H1 (cell line): ENCODE results near the gene VASP. TPM values are rescaled to one million over a fixed set of nuclear protein-coding genes. Genes with fewer than 3 reads are reported as not detected.

Source experiments
- CTCF ChIA-PET: fragments of 300-600 bp; sonication (Branson Sonifier 250); formaldehyde crosslinking; loops from one replicate; lab custom pipeline; 2021; ENCODE audit not compliant: partially characterized antibody; lab: Charles Lee
- POLR2A ChIA-PET: fragments of 300-600 bp; sonication (Branson Sonifier 250); formaldehyde crosslinking; loops from one replicate; lab custom pipeline; 2021; ENCODE audit warnings: inconsistent platforms; ENCODE audit not compliant: partially characterized antibody; lab: Charles Lee
- DNase-seq, 2 experiments: peaks; one replicate each; pipeline versions ENCODE4 v3.0.0 to v3.0.0-alpha.2; 2010 to 2022; ENCODE audit warnings: low spot score in 2 of 2, low read depth in 1 of 2, mixed read lengths in 1 of 2
- FAIRE-seq: peaks from 2 replicates; lab custom pipeline; 2011; peaks lifted over from hg19 to GRCh38; lab: Jason Lieb, UNC
- H2AFZ ChIP-seq: 2 replicates; pipeline ENCODE4 v1.8.1; 2012; ENCODE audit warnings: low read length, inconsistent platforms
- H2AK5ac ChIP-seq: 2 replicates; pipeline ENCODE4 v1.6.1; 2013; ENCODE audit warnings: low read depth, low read length
- H2BK120ac ChIP-seq: replicated peaks from 2 replicates; pipeline ENCODE3; 2013; ENCODE audit warnings: low read depth, low read length, inconsistent platforms
- H2BK12ac ChIP-seq: 2 replicates; pipeline ENCODE4 v1.6.1; 2013; ENCODE audit warnings: low read depth, low read length
- H2BK15ac ChIP-seq: 2 replicates; pipeline ENCODE4 v1.6.1; 2013; ENCODE audit warnings: low read length
- H2BK20ac ChIP-seq: 2 replicates; pipeline ENCODE4 v1.6.1; 2013; ENCODE audit warnings: low read length
- H2BK5ac ChIP-seq: 2 replicates; pipeline ENCODE4 v1.6.1; 2013; ENCODE audit warnings: low read depth, low read length
- H3K14ac ChIP-seq: 2 replicates; pipeline ENCODE4 v1.6.1; 2013; ENCODE audit warnings: inconsistent platforms; ENCODE audit not compliant: insufficient read length
- H3K18ac ChIP-seq: 2 replicates; pipeline ENCODE4 v1.6.1; 2013; ENCODE audit warnings: low read length; ENCODE audit errors: extremely low read depth
- H3K23ac ChIP-seq: 2 replicates; pipeline ENCODE4 v1.6.1; 2013; ENCODE audit warnings: inconsistent platforms; ENCODE audit not compliant: insufficient read length
- H3K23me2 ChIP-seq: 2 replicates; pipeline ENCODE4 v1.6.1; 2013; ENCODE audit warnings: low read depth, low read length
- H3K27ac ChIP-seq: 2 replicates; pipeline ENCODE4 v1.6.1; 2011; ENCODE audit warnings: low read depth, low read length, inconsistent platforms
- H3K27me3 ChIP-seq, 4 experiments: replicated peaks in 1 of 4; 1 replicate in 1 of 4; 2 replicates in 3 of 4; pipeline versions ENCODE4 v1.6.1 to v1.8.1; 2011 to 2013; ENCODE audit warnings: low read length in 3 of 4, mild to moderate bottlenecking in 3 of 4, inconsistent platforms in 2 of 4, mixed read lengths in 2 of 4, moderate library complexity in 1 of 4; ENCODE audit not compliant: control insufficient read depth in 3 of 4, insufficient read depth in 3 of 4; ENCODE audit errors: extremely low read depth in 1 of 4
- H3K36me3 ChIP-seq, 4 experiments: 2 replicates each; pipeline versions ENCODE4 v1.6.1 to v1.8.1; 2011 to 2013; ENCODE audit warnings: mild to moderate bottlenecking in 4 of 4, low read length in 3 of 4, moderate library complexity in 2 of 4, control low read depth in 1 of 4, inconsistent platforms in 1 of 4; ENCODE audit not compliant: insufficient read depth in 4 of 4, control insufficient read depth in 2 of 4
- H3K4ac ChIP-seq: replicated peaks from 2 replicates; pipeline ENCODE3; 2013; ENCODE audit warnings: low read length, low read depth, mixed read lengths, inconsistent platforms; ENCODE audit not compliant: insufficient read length
- H3K4me1 ChIP-seq, 4 experiments: replicated peaks in 1 of 4; 1 replicate in 1 of 4; 2 replicates in 3 of 4; pipeline versions ENCODE4 v1.6.1 to v1.8.1; 2011 to 2013; ENCODE audit warnings: low read length in 3 of 4, inconsistent platforms in 2 of 4, mixed read lengths in 1 of 4; ENCODE audit not compliant: insufficient read depth in 4 of 4, control insufficient read depth in 3 of 4
- H3K4me2 ChIP-seq, 2 experiments: 2 replicates each; pipeline versions ENCODE4 v1.6.1 to v1.8.1; 2011 to 2013; ENCODE audit warnings: low read depth in 2 of 2, low read length in 2 of 2, control low read depth in 1 of 2, inconsistent platforms in 1 of 2, mild to moderate bottlenecking in 1 of 2; ENCODE audit not compliant: insufficient read depth in 1 of 2
- H3K4me3 ChIP-seq, 4 experiments: fragments of 200-600, 300-600 bp in 1 of 4; sonication (generic), shearing (Covaris generic), sonication (Bioruptor Twin) in 1 of 4; 2 replicates each; pipeline versions ENCODE4 v1.5.1 to v1.8.1; 2011 to 2016; ENCODE audit warnings: low read length in 4 of 4, low read depth in 3 of 4, control low read depth in 2 of 4, inconsistent platforms in 2 of 4, mild to moderate bottlenecking in 2 of 4, mixed read lengths in 1 of 4, moderate library complexity in 1 of 4; ENCODE audit not compliant: insufficient read depth in 2 of 4; ENCODE audit errors: extremely low read depth in 1 of 4
- H3K56ac ChIP-seq: replicated peaks from 2 replicates; pipeline ENCODE3; 2013; ENCODE audit warnings: low read depth, mild to moderate bottlenecking, mixed read lengths, low read length, inconsistent platforms; ENCODE audit not compliant: insufficient read length
- H3K79me1 ChIP-seq: 2 replicates; pipeline ENCODE4 v1.6.1; 2013; ENCODE audit warnings: low read depth, low read length, control low read depth
- H3K79me2 ChIP-seq, 2 experiments: 2 replicates each; pipeline versions ENCODE4 v1.6.1 to v1.8.1; 2012 to 2013; ENCODE audit warnings: low read length in 2 of 2, mild to moderate bottlenecking in 2 of 2, inconsistent platforms in 1 of 2; ENCODE audit not compliant: insufficient read depth in 2 of 2, control insufficient read depth in 1 of 2
- H3K9ac ChIP-seq, 4 experiments: replicated peaks in 1 of 4; 1 replicate in 1 of 4; 2 replicates in 3 of 4; pipeline versions ENCODE4 v1.6.1 to v1.8.1; 2011 to 2013; ENCODE audit warnings: low read depth in 3 of 4, low read length in 3 of 4, control low read depth in 2 of 4, mild to moderate bottlenecking in 2 of 4, moderate library complexity in 2 of 4, inconsistent platforms in 1 of 4; ENCODE audit errors: extremely low read depth in 1 of 4
- H3K9me3 ChIP-seq, 2 experiments: 2 replicates each; pipeline versions ENCODE4 v1.6.1 to v1.8.1; 2012 to 2013; ENCODE audit warnings: mild to moderate bottlenecking in 2 of 2, moderate library complexity in 2 of 2, control low read depth in 1 of 2, inconsistent platforms in 1 of 2, low read depth in 1 of 2, low read length in 1 of 2, mixed read lengths in 1 of 2; ENCODE audit not compliant: insufficient read depth in 2 of 2
- H4K20me1 ChIP-seq, 2 experiments: replicated peaks in 1 of 2; 2 replicates each; pipeline versions ENCODE3 to v1.8.1; 2011 to 2013; ENCODE audit warnings: inconsistent platforms in 2 of 2, low read length in 2 of 2, mild to moderate bottlenecking in 1 of 2; ENCODE audit not compliant: insufficient read depth in 2 of 2, control insufficient read depth in 1 of 2
- H4K5ac ChIP-seq: 2 replicates; pipeline ENCODE4 v1.6.1; 2013; ENCODE audit warnings: low read length, low read depth, mixed read lengths, inconsistent platforms; ENCODE audit not compliant: insufficient read length
- H4K8ac ChIP-seq: 2 replicates; pipeline ENCODE4 v1.8.0; 2013; ENCODE audit warnings: mild to moderate bottlenecking, moderate library complexity, low read length, inconsistent platforms; ENCODE audit not compliant: insufficient read depth; ENCODE audit errors: extremely low read depth
- H4K91ac ChIP-seq: replicated peaks from 2 replicates; pipeline ENCODE3; 2013; ENCODE audit warnings: low read length, mixed read lengths, inconsistent platforms; ENCODE audit not compliant: insufficient read length
- CHD1 ChIP-seq: IDR thresholded peaks from 2 replicates; pipeline ENCODE4 v1.6.1; 2012; ENCODE audit warnings: low read depth, low read length, improper control_type of control experiment
- NANOG ChIP-seq: IDR thresholded peaks from 2 replicates; pipeline ENCODE4 v1.6.1; 2011; ENCODE audit warnings: low read length, low read depth, mild to moderate bottlenecking, inconsistent platforms; ENCODE audit not compliant: insufficient read depth, poor library complexity, severe bottlenecking
- NRF1 ChIP-seq: IDR thresholded peaks from 2 replicates; pipeline ENCODE4 v1.6.1; 2011; ENCODE audit warnings: mild to moderate bottlenecking, low read depth, low read length, improper control_type of control experiment
- TAF7 ChIP-seq: optimal IDR thresholded peaks from 2 replicates; pipeline ENCODE3; 2011; ENCODE audit warnings: low read depth, mild to moderate bottlenecking, inconsistent platforms, low read length, moderate library complexity, borderline replicate concordance
- USF2 ChIP-seq: IDR thresholded peaks from 2 replicates; pipeline ENCODE4 v1.6.1; 2011; ENCODE audit warnings: low read length, improper control_type of control experiment
- WGBS, 2 experiments: shearing (Covaris generic) in 1 of 2; methylation state at CpG; one replicate each; pipeline versions ENCODE4 v1.1.6 to v1.1.7; 2013 to 2015; ENCODE audit warnings: low lambda C conversion rate in 2 of 2, mixed read lengths in 2 of 2, inconsistent platforms in 1 of 2, low coverage in 1 of 2, missing lambda C conversion rate in 1 of 2; ENCODE audit not compliant: insufficient replicate concordance in 2 of 2, insufficient coverage in 1 of 2, insufficient read length in 1 of 2; ENCODE audit errors: extremely low coverage in 1 of 2, missing lambda C conversion rate in 1 of 2; 5-methylcytosine and 5-hydroxymethylcytosine counted together
- polyA plus RNA-seq, 7 experiments: library from polyadenylated mRNA; depleted of rRNA in 3 of 7; stranded (reverse) in 5 of 7; unstranded in 2 of 7; fragments of >200 nt in 5 of 7; fragments of 200-250 nt in 2 of 7; gene quantifications; 1 replicate in 5 of 7; 2 replicates in 1 of 7; 4 replicates in 1 of 7; pipeline versions ENCODE4 v1.2.1 to v1.2.3, GENCODE V29; 2011 to 2013; ENCODE audit warnings: missing spikeins in 2 of 7, mixed read lengths in 2 of 7
- total RNA-seq: library from RNA; stranded (reverse); fragmentation: NEBNext Ultra II Directional; extraction: Animal tissue kit (Norgen Biotek cat#: 25700); gene quantifications from 2 replicates; pipeline ENCODE4 v1.2.1, GENCODE V29; 2021

The VASP gene
- total and polyA plus RNA-seq, 2 of the 8 experiments (the other 6 are each of a cell fraction or from before 2014, with no cell fraction given), result 89.7 to 135 TPM

DNA sequence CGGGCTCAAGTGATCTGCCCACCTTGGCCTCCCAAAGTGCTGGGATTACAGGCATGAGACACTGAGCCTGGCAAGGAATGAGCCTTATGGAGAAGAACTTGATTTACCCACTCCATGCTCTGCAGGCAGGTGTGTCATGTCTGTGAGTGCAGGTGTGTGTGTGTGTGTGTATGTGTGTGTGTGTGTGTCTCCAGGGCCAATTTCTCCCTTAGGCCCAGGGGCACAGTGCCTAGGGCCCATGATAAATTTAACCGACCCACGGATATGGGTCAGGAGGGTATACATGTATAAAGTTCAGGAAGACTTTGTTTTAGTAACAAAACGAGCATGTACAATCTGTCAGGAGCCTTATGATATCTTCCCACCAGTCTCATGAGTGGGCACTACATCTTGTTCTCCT, 44.0 kb upstream of the VASP start:
- no peak overlapping the region for H2BK15ac ChIP-seq
- no peak for DNase-seq
- no peak overlapping the region for H3K4me3 ChIP-seq
- no peak overlapping the region for H2AFZ ChIP-seq
- H2BK5ac ChIP-seq, result no peak overlapping the region
- H2BK120ac ChIP-seq, result no peak overlapping the region
- peaks cover 9% of the 10 kb centered on the region; the same call in 1 of the 2 replicates for H3K23me2 ChIP-seq
- no peak overlapping the region for H4K5ac ChIP-seq
- H3K14ac ChIP-seq, result no peak overlapping the region
- no peak overlapping the region for H4K91ac ChIP-seq
- no peak for FAIRE-seq
- no peaks in the 10 kb centered on the region for H3K79me2 ChIP-seq
- H3K9ac ChIP-seq, result no peak overlapping the region
- no peaks in the 10 kb centered on the region; the same call in 1 of the 2 replicates for H3K79me1 ChIP-seq
- H3K27me3 ChIP-seq, result peaks cover 0 to 5% (median 1%) of the 10 kb centered on the region in 4 experiments; a peak in 3 of 7 replicates
- no peak overlapping the region for H2AK5ac ChIP-seq
- H2BK20ac ChIP-seq, result no peak overlapping the region
- no peak overlapping the region for H2BK12ac ChIP-seq
- H3K9me3 ChIP-seq, result no peaks in the 10 kb centered on the region
- no peak overlapping the region for H4K8ac ChIP-seq
- no peak overlapping the region for H3K4ac ChIP-seq
- no peaks in the 10 kb centered on the region for H3K36me3 ChIP-seq
- no peak overlapping the region for H3K56ac ChIP-seq
- POLR2A ChIA-PET, result no interaction called here
- no peak overlapping the region for H3K27ac ChIP-seq
- WGBS, 2 experiments, result 78% methylated on average over 4 of the region's 4 CpGs; no CpG with 5 or more reads in 1 of the 2 experiments
- no peak overlapping the region for H3K18ac ChIP-seq
- CTCF ChIA-PET, result interaction anchor here (1.0 to 32.9 kb wide), 5 partner anchors 10 to 30 kb away, joined by 3 to 760 read pairs (median 19); partner anchors contain the start of gene ERCC1
- peaks cover 0 to 10% (median under 1%) of the 10 kb centered on the region in 4 experiments; a peak in 5 of 7 replicates for H3K4me1 ChIP-seq
- no peak overlapping the region for H3K23ac ChIP-seq
- H4K20me1 ChIP-seq, result peaks cover 0 to 3% of the 10 kb centered on the region in 2 experiments
- H3K4me2 ChIP-seq, result no peak overlapping the region
- TF ChIP-seq CHD1 (no peak), TAF7 (no peak), NRF1 (no peak), NANOG (no peak), USF2 (no peak)
